ENCODE results near the gene SH3GL3.

The SH3GL3 gene

GRCh38 chr15:83462953-83463433 lies 15.9 kb downstream of the SH3GL3 start:
- no peak for FAIRE-seq

- FAIRE-seq: no peak
Observed at GRCh38 chr15:83470887-83471286, 23.7 kb downstream of the SH3GL3 start.

DNA sequence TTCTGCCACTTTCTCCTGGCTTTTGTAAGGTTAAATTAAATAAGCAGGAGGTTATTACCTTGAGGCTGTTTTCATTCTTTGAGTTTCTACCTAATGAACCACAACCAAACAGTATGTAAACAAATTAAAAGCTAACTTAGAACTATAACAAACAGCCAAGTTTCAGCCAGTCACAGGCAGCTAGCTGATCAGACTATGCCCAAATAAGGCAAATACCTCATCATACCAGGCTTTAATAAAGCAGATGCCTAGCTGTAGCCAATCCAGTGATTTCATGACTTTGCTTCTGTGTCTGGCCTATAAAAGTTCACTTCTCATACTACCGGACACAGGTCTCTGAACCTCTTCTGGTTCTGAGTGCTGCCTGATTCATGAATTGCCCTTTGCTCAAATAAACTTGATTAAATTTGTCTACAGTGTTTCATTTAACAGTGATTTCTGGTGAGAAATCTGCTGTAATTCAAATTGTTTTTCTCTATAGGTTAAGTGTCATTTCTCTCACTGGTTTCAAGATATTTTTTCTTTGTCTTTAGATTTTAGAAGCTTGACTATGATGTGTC lies 24.2 kb downstream of the SH3GL3 start:
- no peak for FAIRE-seq

DNA sequence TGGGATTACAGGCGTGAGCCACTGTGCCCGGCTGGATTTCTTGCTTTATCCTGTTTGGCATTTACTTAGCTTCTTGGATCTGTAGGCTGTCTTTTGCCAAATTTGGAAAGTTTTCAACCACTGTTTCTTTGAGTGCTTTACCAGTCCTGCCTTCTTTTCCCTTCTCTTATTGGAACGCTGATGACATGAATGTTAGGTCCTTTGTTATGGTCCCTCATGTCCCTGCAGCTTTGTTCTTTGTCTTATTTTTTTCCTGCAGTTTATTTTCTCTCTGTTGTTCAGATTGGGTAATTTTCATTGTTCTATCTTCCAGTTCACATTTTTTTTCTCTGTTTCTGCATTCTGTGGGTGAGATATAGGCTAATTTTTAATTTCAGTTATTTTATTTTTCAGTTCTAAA lies 25.0 kb downstream of the SH3GL3 start:
- no peak for FAIRE-seq

GRCh38 chr15:83472797-83473196 lies 25.7 kb downstream of the SH3GL3 start:
- no peak for FAIRE-seq

DNA sequence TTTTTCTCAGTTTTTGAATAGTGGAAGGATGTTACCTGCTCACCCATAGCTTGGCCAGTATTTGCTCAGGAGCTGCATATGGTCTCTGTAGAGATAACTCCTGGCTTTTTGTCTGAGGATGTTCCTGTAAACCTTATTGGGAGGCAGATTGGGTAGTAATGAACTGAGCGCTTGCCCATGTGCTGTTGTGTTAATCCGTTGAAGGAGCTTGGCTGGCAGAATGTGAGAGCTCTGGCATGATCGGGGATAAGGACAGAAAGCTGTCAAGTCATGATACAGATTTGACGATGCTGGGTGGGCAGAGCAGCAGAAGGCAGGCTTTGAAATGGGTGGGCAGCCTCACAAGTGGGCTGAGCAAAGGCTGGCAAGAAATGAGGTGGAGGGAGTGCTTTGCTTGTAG lies 27.4 kb downstream of the SH3GL3 start:
- FAIRE-seq: no peak

DNA sequence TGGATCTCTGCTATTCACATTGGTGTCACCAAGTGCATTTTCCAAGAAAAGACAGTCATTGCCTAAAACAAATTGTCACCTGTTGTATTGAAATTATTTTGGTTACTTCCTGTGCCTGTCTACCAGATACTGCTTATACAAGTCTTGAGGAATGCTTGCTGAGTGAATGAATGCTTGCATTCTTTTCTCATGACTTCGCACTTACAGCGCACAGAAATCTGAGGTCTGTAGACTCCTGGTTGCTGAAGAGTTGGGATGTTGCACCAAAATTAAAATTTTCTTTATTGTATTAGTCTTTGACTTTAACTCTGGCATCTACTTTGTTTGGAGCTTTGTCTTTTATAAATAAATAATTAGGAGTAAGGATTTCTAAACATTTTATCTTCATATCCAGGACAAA lies 28.4 kb downstream of the SH3GL3 start:
- FAIRE-seq: no peak

DNA sequence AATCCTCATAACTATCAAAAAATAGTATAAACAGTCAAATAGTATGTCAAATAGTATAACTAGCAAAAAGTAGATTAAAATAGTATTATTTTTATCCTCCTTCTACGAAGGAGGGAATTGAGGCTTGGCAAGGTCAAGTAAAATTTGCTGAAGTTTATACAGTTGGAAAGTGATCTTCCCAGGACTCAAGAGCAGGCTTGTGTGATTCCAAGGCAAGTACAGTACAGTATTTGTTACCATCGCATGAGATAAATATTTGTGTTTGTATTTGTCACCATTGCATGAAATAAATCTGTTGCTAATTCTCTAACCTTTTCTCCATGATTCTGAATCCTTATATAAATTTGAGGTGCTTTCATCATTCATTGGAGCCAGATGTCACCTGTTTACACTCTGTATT lies 28.9 kb downstream of the SH3GL3 start:
- no peak for FAIRE-seq

DNA sequence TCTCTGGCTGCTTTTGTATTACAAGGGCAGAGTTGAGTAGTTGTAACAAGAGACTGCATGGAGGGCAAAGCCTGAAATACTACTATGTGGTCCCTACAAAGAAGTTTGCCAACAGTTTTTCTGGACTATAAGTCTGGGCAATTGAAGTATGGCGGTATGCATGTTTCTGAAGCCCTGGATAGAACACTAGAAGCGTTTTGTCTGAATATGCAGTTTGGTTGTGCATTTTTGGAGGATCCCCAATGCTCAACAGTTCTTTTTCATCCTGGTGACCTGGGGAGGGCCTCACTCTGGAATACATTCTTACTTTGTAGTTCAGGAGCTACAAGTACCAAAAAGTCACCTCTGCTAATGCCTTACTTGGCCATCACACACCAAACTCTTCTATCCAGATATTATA lies 29.6 kb downstream of the SH3GL3 start:
- no peak for FAIRE-seq

DNA sequence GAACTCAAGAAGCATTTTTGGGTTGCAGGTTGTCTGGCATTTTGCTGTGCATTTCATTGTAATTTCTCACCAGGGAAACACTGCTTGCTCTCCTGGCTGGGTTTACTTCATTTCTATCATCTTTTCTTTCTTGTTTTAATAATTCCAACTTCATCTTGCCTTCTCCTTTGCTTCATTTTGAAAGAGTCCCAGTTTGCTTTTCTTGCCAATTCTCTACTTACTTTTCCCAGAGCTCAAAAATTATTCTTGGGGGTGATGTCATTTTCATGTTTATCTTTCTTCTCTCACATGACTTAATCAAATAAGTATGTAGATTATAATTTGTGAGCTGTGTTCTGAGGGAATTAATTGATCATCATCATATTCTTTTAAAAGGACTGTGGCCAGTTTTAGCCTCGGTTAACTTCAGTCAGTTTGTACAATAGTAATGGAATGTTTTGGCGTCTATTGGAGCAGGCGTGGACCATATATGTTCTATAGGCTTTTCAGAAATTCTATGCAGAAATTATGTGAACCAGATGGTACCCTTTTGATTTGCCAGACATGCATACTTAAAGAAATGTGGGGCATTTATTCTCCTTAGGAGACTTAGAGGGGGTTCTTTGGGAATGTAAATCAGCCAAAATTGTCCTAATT lies 30.1 kb downstream of the SH3GL3 start:
- FAIRE-seq: no peak

GRCh38 chr15:83477808-83478537 lies 30.8 kb downstream of the SH3GL3 start:
- no peak for FAIRE-seq

GRCh38 chr15:83483612-83484011 lies 36.5 kb downstream of the SH3GL3 start:
- no peak for FAIRE-seq

GRCh38 chr15:83484636-83485035 lies 37.5 kb downstream of the SH3GL3 start:
- FAIRE-seq: no peak

DNA sequence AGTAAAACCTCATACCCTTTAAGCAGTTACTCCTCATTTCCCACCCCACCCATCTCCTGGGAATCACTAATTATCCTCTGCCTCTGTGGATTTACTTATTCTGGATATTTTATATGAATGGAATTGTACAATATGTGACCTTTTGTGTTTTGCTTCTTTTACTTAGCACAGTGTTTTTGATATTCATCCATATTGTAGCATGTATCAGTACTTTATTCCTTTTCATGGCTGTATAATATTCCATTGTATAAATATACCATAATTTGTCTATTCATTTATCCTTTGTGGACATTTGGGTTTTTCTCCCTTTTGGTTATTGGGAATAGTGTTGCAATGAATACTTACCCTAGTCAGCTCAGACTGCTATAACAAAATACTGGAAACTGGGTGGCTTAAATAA lies 39.2 kb downstream of the SH3GL3 start:
- FAIRE-seq: no peak

DNA sequence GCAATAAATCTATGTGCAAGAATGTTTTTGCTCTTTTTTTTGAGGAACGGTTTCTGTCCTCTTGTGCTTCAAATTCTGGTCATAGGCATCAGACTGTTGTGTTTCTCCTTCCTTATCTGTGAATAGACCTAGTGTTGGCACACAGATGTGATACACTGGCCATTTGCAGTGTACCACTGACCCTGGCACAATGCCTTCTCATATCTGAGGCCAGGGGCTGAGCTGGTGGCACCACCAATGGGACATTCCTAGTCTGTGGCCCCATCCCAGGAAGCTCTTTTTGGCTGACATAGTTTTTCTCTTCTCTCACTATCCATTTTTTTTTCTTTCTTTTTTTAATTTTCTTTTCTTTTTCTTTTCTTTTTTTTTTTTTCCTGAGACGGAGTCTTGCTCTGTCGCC lies 40.4 kb downstream of the SH3GL3 start:
- no peak for FAIRE-seq

- FAIRE-seq: no peak
Observed at GRCh38 chr15:83489690-83490089, 42.5 kb downstream of the SH3GL3 start.

- FAIRE-seq: no peak
Observed at GRCh38 chr15:83491486-83491885, 44.3 kb downstream of the SH3GL3 start.

DNA sequence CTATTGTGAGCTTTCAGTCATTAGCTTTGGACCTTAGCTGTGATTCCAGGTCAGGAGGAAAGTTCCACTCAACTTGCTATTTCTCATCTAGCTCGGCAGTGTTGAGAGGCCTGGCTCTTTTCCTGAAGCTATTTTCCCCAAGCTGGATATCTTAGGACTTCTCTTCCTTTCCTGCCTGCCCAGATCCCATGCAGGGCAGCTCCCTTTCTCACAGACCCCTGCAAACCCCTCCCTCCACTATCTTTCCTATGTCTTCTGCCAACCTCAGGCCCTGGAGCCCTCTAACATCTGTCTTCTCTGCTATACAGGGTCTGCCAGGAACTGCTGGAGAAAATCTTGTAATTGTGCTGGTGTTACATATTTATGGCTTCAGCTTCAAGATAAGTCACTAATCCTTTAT lies 49.6 kb downstream of the SH3GL3 start:
- no peak for FAIRE-seq

- no peak for FAIRE-seq
Observed at GRCh38 chr15:83498374-83498773, 51.2 kb downstream of the SH3GL3 start.

DNA sequence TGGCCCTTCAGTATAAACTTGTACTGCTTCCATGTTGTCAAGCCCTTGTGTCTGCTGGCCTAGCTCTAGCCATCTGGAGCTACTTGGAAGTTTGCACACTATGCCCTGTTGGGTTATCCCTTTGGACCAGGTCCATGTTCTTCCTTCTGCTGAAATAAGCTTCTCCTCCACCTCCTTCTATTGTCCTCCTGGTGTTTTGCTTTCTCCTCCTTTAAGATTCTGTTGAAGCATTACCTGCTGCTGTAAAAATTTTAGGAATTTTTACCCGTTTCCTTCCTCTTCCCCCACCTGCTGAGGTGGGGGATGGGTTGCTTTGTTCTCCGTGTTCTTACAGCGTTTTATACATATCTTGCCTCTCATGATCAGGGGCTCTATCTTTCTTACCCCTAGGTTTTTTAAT lies 51.7 kb downstream of the SH3GL3 start:
- no peak for FAIRE-seq

GRCh38 chr15:83499476-83499875 lies 52.3 kb downstream of the SH3GL3 start:
- no peak for FAIRE-seq

GRCh38 chr15:83503595-83504364 lies 56.6 kb downstream of the SH3GL3 start:
- no peak for FAIRE-seq

- FAIRE-seq: no peak
Observed at GRCh38 chr15:83504365-83504764, 57.2 kb downstream of the SH3GL3 start.

GRCh38 chr15:83510001-83510400 lies 62.9 kb downstream of the SH3GL3 start:
- no peak for FAIRE-seq

All from G401.6 (cell line).